K562 (cell line): ENCODE data around the gene PRKCQ. TPM values are rescaled to one million over a fixed set of nuclear protein-coding genes. Genes with fewer than 3 reads are reported as not detected.

Experiments used
- ARNT ChIP-seq, 2 experiments: fragments of 450-650 bp; IDR thresholded peaks; 2 replicates each; pipeline ENCODE4 v1.6.1; 2016; ENCODE audit warnings: mild to moderate bottlenecking in 1 of 2
- CBFA2T2 ChIP-seq: fragments of 450-650 bp; conservative IDR thresholded peaks from 2 replicates; pipeline ENCODE4 v1.6.1; 2017; ENCODE audit warnings: mild to moderate bottlenecking
- CBX3 ChIP-seq, 2 experiments: IDR thresholded peaks; 1 replicate in 1 of 2; 2 replicates in 1 of 2; pipeline ENCODE4 v1.6.1; 2012; ENCODE audit warnings: inconsistent platforms in 2 of 2, low read length in 2 of 2, borderline replicate concordance in 1 of 2, control low read depth in 1 of 2
- DDX20 ChIP-seq: fragments of 450-650 bp; IDR thresholded peaks from 2 replicates; pipeline ENCODE4 v1.6.1; 2016; ENCODE audit warnings: missing genetic modification characterization, low read depth, mild to moderate bottlenecking, missing compliant biosample characterization, moderate library complexity
- E2F3 ChIP-seq: fragments of 250-450 bp; sonication (Bioruptor Pico); IDR thresholded peaks from 2 replicates; pipeline ENCODE4 v1.4.0; 2020; ENCODE audit warnings: mild to moderate bottlenecking
- EP400 ChIP-seq: fragments of 450-650 bp; IDR thresholded peaks from 2 replicates; pipeline ENCODE4 v1.6.1; 2017; ENCODE audit warnings: antibody characterized with exemption, mild to moderate bottlenecking, moderate library complexity
- HEY1 ChIP-seq: fragments of 250-450 bp; sonication (Bioruptor Pico); IDR thresholded peaks from 2 replicates; pipeline ENCODE4 v1.5.0; 2020; ENCODE audit warnings: mild to moderate bottlenecking, moderate library complexity, borderline replicate concordance
- JUN ChIP-seq, 2 experiments: sonication (generic) in 1 of 2; formaldehyde crosslinking in 1 of 2; IDR thresholded peaks; 2 replicates each; pipeline versions ENCODE4 v1.6.1 to v1.8.0; 2012 to 2022; ENCODE audit warnings: borderline replicate concordance in 2 of 2, mild to moderate bottlenecking in 2 of 2, improper control_type of control experiment in 1 of 2, low read depth in 1 of 2, low read length in 1 of 2, missing genetic modification reagents in 1 of 2
- JUND ChIP-seq, 2 experiments: IDR thresholded peaks; 2 replicates in 1 of 2; 3 replicates in 1 of 2; pipeline ENCODE4 v1.6.1; 2011; ENCODE audit warnings: borderline replicate concordance in 2 of 2, low read depth in 2 of 2, low read length in 2 of 2, improper control_type of control experiment in 1 of 2, missing biosample characterization in 1 of 2, missing genetic modification characterization in 1 of 2, missing genetic modification reagents in 1 of 2
- LARP7 ChIP-seq: fragments of 450-650 bp; IDR thresholded peaks from 2 replicates; pipeline ENCODE4 v1.6.1; 2016
- PHB ChIP-seq: fragments of 250-450 bp; sonication (Bioruptor Pico); IDR thresholded peaks from 2 replicates; pipeline ENCODE4 v1.5.0; 2021
- TAF9B ChIP-seq: fragments of 450-650 bp; IDR thresholded peaks from 2 replicates; pipeline ENCODE4 v1.6.1; 2018; ENCODE audit warnings: mild to moderate bottlenecking; ENCODE audit not compliant: partially characterized antibody
- ZKSCAN3 ChIP-seq: fragments of 250-450 bp; sonication (Bioruptor Pico); IDR thresholded peaks from 2 replicates; pipeline ENCODE4 v1.4.0; 2020
- ZNF717 ChIP-seq: fragments of 250-450 bp; sonication (Bioruptor Pico); IDR thresholded peaks from 2 replicates; pipeline ENCODE4 v1.5.0; 2021
- polyA plus RNA-seq, 8 experiments: library from polyadenylated mRNA; depleted of rRNA in 4 of 8; stranded (reverse) in 5 of 8; unstranded in 3 of 8; fragments of >200 nt; fragmentation: Nextera tagmentation in 2 of 8; fragmentation: Illumina TruSeq in 1 of 8; extraction: Ambion mirVana in 2 of 8; extraction: Trizol in 1 of 8; gene quantifications; 2 replicates each; pipeline versions ENCODE4 v1.2.1 to v1.2.3, GENCODE V29; 2011 to 2014; ENCODE audit warnings: inconsistent platforms in 1 of 8, missing spikeins in 1 of 8
- total RNA-seq, 7 experiments: library from RNA; depleted of rRNA in 6 of 7; stranded (reverse); fragments of >200 nt in 6 of 7; fragmentation: Illumina TruSeq in 2 of 7; extraction: Trizol in 2 of 7; gene quantifications; 2 replicates each; pipeline versions ENCODE4 v1.2.1 to v1.2.3, GENCODE V29; 2011 to 2021; ENCODE audit warnings: low replicate concordance in 1 of 7
- TF ChIP-seq, protein P1 (sequence below): fragments of 250-450 bp; sonication (Bioruptor Pico); IDR thresholded peaks from 2 replicates; pipeline ENCODE4 v1.5.0; 2021; ENCODE audit warnings: mild to moderate bottlenecking, borderline replicate concordance
- TF ChIP-seq, protein P2 (sequence below): sonication (generic); formaldehyde crosslinking; IDR thresholded peaks from 2 replicates; pipeline ENCODE4 v1.8.0; 2023; ENCODE audit warnings: missing genetic modification reagents, mild to moderate bottlenecking, borderline replicate concordance
- TF ChIP-seq, protein P3 (sequence below): sonication (generic); formaldehyde crosslinking; IDR thresholded peaks from 2 replicates; pipeline ENCODE4 v1.8.1; 2023; ENCODE audit warnings: mild to moderate bottlenecking, missing genetic modification reagents
- TF ChIP-seq, protein P4 (sequence below): fragments of 250-450 bp; sonication (Bioruptor Pico); IDR thresholded peaks from 2 replicates; pipeline ENCODE4 v1.4.0; 2020; ENCODE audit warnings: borderline replicate concordance

PRKCQ gene
- total and polyA plus RNA-seq, 9 of the 15 experiments (the other 6 are each of a cell fraction or from before 2014, with no cell fraction given) = 4.4 to 23.3 (median 14.6) TPM

DNA sequence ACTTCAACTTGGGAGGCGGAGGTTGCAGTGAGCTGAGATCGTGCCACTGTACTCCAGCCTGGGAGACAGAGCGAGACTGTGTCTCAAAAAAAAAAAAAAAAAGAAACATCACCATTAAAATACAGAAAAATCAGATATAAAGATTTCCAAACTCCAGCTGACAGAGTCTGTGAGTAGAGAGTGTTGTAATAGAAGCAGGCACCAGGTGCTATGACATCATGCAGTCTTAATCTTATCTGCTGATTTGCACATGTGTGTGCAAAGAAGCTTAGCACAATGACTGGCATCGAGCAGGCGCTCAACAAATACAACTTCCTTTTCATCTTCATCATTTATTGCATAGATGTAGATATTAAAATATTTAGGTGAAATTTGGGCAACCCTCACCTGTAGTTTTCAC is 92.2 kb downstream of the PRKCQ start (continued):
- TF ChIP-seq, protein P1, sequence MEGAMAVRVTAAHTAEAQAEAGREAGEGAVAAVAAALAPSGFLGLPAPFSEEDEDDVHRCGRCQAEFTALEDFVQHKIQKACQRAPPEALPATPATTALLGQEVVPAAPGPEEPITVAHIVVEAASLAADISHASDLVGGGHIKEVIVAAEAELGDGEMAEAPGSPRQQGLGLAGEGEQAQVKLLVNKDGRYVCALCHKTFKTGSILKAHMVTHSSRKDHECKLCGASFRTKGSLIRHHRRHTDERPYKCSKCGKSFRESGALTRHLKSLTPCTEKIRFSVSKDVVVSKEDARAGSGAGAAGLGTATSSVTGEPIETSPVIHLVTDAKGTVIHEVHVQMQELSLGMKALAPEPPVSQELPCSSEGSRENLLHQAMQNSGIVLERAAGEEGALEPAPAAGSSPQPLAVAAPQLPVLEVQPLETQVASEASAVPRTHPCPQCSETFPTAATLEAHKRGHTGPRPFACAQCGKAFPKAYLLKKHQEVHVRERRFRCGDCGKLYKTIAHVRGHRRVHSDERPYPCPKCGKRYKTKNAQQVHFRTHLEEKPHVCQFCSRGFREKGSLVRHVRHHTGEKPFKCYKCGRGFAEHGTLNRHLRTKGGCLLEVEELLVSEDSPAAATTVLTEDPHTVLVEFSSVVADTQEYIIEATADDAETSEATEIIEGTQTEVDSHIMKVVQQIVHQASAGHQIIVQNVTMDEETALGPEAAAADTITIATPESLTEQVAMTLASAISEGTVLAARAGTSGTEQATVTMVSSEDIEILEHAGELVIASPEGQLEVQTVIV (CRISPR knock-in tag) = no peak
- TF ChIP-seq PHB (CRISPR knock-in tag) (no peak), ARNT (IDR thresholded peaks at IDR 0.05) (no peak), JUND (IDR thresholded peaks at IDR 0.05; ENCODE audit: borderline replicate concordance, low read depth, low read length) (peak; percentile 87), JUND (tag; IDR thresholded peaks at IDR 0.05; ENCODE audit: borderline replicate concordance, low read depth, low read length) (peak; percentile 82), TAF9B (no peak), CBX3 (IDR thresholded peaks at IDR 0.05; ENCODE audit: borderline replicate concordance in 1 of 2, low read length in 2 of 2) (no peak), ZKSCAN3 (CRISPR knock-in tag) (no peak), ZNF717 (CRISPR knock-in tag) (no peak), JUN (IDR thresholded peaks at IDR 0.05; ENCODE audit: borderline replicate concordance, low read depth, low read length) (peak; percentile 37; the same call in 1 of the 2 replicates), JUN (CRISPR knock-in tag; IDR thresholded peaks at IDR 0.05; ENCODE audit: borderline replicate concordance) (no peak), EP400 (no peak), E2F3 (CRISPR knock-in tag) (no peak), HEY1 (CRISPR knock-in tag) (no peak), LARP7 (no peak), DDX20 (no peak), CBFA2T2 (0 out of 2 replicates have a peak, but pooled peaks have one; percentile 34)
- TF ChIP-seq, protein P2, sequence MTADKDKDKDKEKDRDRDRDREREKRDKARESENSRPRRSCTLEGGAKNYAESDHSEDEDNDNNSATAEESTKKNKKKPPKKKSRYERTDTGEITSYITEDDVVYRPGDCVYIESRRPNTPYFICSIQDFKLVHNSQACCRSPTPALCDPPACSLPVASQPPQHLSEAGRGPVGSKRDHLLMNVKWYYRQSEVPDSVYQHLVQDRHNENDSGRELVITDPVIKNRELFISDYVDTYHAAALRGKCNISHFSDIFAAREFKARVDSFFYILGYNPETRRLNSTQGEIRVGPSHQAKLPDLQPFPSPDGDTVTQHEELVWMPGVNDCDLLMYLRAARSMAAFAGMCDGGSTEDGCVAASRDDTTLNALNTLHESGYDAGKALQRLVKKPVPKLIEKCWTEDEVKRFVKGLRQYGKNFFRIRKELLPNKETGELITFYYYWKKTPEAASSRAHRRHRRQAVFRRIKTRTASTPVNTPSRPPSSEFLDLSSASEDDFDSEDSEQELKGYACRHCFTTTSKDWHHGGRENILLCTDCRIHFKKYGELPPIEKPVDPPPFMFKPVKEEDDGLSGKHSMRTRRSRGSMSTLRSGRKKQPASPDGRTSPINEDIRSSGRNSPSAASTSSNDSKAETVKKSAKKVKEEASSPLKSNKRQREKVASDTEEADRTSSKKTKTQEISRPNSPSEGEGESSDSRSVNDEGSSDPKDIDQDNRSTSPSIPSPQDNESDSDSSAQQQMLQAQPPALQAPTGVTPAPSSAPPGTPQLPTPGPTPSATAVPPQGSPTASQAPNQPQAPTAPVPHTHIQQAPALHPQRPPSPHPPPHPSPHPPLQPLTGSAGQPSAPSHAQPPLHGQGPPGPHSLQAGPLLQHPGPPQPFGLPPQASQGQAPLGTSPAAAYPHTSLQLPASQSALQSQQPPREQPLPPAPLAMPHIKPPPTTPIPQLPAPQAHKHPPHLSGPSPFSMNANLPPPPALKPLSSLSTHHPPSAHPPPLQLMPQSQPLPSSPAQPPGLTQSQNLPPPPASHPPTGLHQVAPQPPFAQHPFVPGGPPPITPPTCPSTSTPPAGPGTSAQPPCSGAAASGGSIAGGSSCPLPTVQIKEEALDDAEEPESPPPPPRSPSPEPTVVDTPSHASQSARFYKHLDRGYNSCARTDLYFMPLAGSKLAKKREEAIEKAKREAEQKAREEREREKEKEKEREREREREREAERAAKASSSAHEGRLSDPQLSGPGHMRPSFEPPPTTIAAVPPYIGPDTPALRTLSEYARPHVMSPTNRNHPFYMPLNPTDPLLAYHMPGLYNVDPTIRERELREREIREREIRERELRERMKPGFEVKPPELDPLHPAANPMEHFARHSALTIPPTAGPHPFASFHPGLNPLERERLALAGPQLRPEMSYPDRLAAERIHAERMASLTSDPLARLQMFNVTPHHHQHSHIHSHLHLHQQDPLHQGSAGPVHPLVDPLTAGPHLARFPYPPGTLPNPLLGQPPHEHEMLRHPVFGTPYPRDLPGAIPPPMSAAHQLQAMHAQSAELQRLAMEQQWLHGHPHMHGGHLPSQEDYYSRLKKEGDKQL (CRISPR knock-in tag) = no peak
- TF ChIP-seq, protein P3, sequence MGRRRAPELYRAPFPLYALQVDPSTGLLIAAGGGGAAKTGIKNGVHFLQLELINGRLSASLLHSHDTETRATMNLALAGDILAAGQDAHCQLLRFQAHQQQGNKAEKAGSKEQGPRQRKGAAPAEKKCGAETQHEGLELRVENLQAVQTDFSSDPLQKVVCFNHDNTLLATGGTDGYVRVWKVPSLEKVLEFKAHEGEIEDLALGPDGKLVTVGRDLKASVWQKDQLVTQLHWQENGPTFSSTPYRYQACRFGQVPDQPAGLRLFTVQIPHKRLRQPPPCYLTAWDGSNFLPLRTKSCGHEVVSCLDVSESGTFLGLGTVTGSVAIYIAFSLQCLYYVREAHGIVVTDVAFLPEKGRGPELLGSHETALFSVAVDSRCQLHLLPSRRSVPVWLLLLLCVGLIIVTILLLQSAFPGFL (CRISPR knock-in tag) = no peak
- TF ChIP-seq, protein P4, sequence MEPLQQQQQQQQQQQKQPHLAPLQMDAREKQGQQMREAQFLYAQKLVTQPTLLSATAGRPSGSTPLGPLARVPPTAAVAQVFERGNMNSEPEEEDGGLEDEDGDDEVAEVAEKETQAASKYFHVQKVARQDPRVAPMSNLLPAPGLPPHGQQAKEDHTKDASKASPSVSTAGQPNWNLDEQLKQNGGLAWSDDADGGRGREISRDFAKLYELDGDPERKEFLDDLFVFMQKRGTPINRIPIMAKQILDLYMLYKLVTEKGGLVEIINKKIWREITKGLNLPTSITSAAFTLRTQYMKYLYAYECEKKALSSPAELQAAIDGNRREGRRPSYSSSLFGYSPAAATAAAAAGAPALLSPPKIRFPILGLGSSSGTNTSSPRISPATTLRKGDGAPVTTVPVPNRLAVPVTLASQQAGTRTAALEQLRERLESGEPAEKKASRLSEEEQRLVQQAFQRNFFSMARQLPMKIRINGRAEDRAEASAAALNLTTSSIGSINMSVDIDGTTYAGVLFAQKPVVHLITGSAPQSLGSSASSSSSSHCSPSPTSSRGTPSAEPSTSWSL (CRISPR knock-in tag) = no peak
